ENCODE data around the gene CABP1.

- TF ChIP-seq, protein P1, sequence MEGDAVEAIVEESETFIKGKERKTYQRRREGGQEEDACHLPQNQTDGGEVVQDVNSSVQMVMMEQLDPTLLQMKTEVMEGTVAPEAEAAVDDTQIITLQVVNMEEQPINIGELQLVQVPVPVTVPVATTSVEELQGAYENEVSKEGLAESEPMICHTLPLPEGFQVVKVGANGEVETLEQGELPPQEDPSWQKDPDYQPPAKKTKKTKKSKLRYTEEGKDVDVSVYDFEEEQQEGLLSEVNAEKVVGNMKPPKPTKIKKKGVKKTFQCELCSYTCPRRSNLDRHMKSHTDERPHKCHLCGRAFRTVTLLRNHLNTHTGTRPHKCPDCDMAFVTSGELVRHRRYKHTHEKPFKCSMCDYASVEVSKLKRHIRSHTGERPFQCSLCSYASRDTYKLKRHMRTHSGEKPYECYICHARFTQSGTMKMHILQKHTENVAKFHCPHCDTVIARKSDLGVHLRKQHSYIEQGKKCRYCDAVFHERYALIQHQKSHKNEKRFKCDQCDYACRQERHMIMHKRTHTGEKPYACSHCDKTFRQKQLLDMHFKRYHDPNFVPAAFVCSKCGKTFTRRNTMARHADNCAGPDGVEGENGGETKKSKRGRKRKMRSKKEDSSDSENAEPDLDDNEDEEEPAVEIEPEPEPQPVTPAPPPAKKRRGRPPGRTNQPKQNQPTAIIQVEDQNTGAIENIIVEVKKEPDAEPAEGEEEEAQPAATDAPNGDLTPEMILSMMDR (IDR thresholded peaks at IDR 0.05): no peak
- TF ChIP-seq POLR2A (IDR thresholded peaks at IDR 0.05; ENCODE audit: low read depth) (no peak), POLR2AphosphoS5 (IDR thresholded peaks at IDR 0.05) (no peak)
Observed at GRCh38 chr12:120684523-120684932, 44.1 kb downstream of the CABP1 start.
